Peyer's patch (tissue), 4 donors: ENCODE measurements around the gene MRGPRG. TPM values are rescaled to one million over a fixed set of nuclear protein-coding genes. Genes with fewer than 3 reads are reported as not detected.

Experiments used
- DNase-seq, 3 donors: peaks; one replicate each; pipeline ENCODE4 v3.0.0-alpha.2; 2017 to 2019
- H3K27ac ChIP-seq, 4 donors: fragments of 200-600 bp; sonication (generic); one replicate each; pipeline ENCODE4 v1.5.1; 2016 to 2019
- H3K27me3 ChIP-seq, 2 donors: fragments of 200-600 bp; sonication (generic); one replicate each; pipeline ENCODE4 v1.5.1; 2019
- H3K36me3 ChIP-seq, 3 donors: fragments of 200-600 bp; sonication (generic); one replicate each; pipeline ENCODE4 v1.5.1; 2016 to 2019
- H3K4me1 ChIP-seq, 4 donors: fragments of 200-600 bp; sonication (generic); one replicate each; pipeline ENCODE4 v1.5.1; 2016 to 2019
- H3K4me3 ChIP-seq, 4 donors: fragments of 200-600 bp; sonication (generic); 1 replicate in 3 of 4; 2 replicates in 1 of 4; pipeline ENCODE4 v1.5.1; 2016 to 2019; ENCODE audit warnings: mild to moderate bottlenecking in 1 of 4
- H3K9me3 ChIP-seq, 4 donors: fragments of 200-600 bp; sonication (generic); one replicate each; pipeline ENCODE4 v1.5.1; 2016 to 2019; ENCODE audit warnings: mild to moderate bottlenecking in 1 of 4
- CTCF ChIP-seq, 6 experiments: fragments of 450-650 bp in 4 of 6; fragments of 200-600 bp in 2 of 6; sonication (generic) in 1 of 6; IDR thresholded peaks; one replicate each; pipeline ENCODE4 v1.5.1; 2017 to 2019; ENCODE audit warnings: antibody characterized with exemption in 6 of 6, mild to moderate bottlenecking in 3 of 6, moderate library complexity in 1 of 6
- POLR2A ChIP-seq, 2 donors: fragments of 450-650 bp; IDR thresholded peaks; one replicate each; pipeline ENCODE4 v1.5.1; 2017; ENCODE audit warnings: antibody characterized with exemption in 2 of 2, mild to moderate bottlenecking in 2 of 2, moderate library complexity in 2 of 2
- total RNA-seq, 4 donors: library from RNA; depleted of rRNA; stranded (reverse); fragments of >200 nt; gene quantifications; one replicate each; pipeline ENCODE4 v1.1.0, GENCODE V29; 2016

Gene MRGPRG
- total RNA-seq, 4 donors from 2014 or later, result not detected

- Histone ChIP-seq H3K4me1 (no peaks in the 10 kb centered on the region), H3K27ac (no peak overlapping the region), H3K9me3 (peaks cover 0 to 5% (median 0%) of the 10 kb centered on the region in 4 donors), H3K4me3 (no peak overlapping the region), H3K27me3 (no peaks in the 10 kb centered on the region), H3K36me3 (no peaks in the 10 kb centered on the region)
- no peak for TF ChIP-seq CTCF (IDR thresholded peaks at IDR 0.05)
- TF ChIP-seq POLR2A (IDR thresholded peaks at IDR 0.05), result no peak
- DNase-seq, result no peak
These were observed 40.3 kb downstream of the MRGPRG start for GRCh38 chr11:3178349-3178748.

GRCh38 chr11:3177931-3178330 is 40.7 kb downstream of the MRGPRG start:
- Histone ChIP-seq H3K9me3 (peaks cover 0 to 5% (median 0%) of the 10 kb centered on the region in 4 donors), H3K4me3 (no peak overlapping the region), H3K4me1 (no peaks in the 10 kb centered on the region), H3K36me3 (no peaks in the 10 kb centered on the region), H3K27me3 (no peaks in the 10 kb centered on the region), H3K27ac (no peak overlapping the region)
- TF ChIP-seq CTCF (IDR thresholded peaks at IDR 0.05), result no peak
- no peak for TF ChIP-seq POLR2A (IDR thresholded peaks at IDR 0.05)
- no peak for DNase-seq

GRCh38 chr11:3176487-3176886 is 42.1 kb downstream of the MRGPRG start:
- Histone ChIP-seq H3K27ac (no peak overlapping the region), H3K36me3 (no peaks in the 10 kb centered on the region), H3K27me3 (no peaks in the 10 kb centered on the region), H3K4me3 (no peak overlapping the region), H3K4me1 (no peaks in the 10 kb centered on the region), H3K9me3 (peaks cover 0 to 5% (median 0%) of the 10 kb centered on the region in 4 donors)
- no peak for TF ChIP-seq CTCF (IDR thresholded peaks at IDR 0.05)
- TF ChIP-seq POLR2A (IDR thresholded peaks at IDR 0.05), result no peak
- no peak for DNase-seq

- Histone ChIP-seq H3K27me3 (no peaks in the 10 kb centered on the region), H3K36me3 (no peaks in the 10 kb centered on the region), H3K9me3 (peaks cover 0 to 5% (median 0%) of the 10 kb centered on the region in 4 donors), H3K4me1 (peaks cover 0 to under 1% (median 0%) of the 10 kb centered on the region in 4 donors), H3K4me3 (no peak overlapping the region), H3K27ac (no peak overlapping the region)
- no peak for DNase-seq
- no peak for TF ChIP-seq CTCF (IDR thresholded peaks at IDR 0.05)
- no peak for TF ChIP-seq POLR2A (IDR thresholded peaks at IDR 0.05)
These were observed 43.4 kb downstream of the MRGPRG start for GRCh38 chr11:3175194-3175593.

GRCh38 chr11:3174387-3174786 is 44.2 kb downstream of the MRGPRG start:
- DNase-seq, result no peak
- TF ChIP-seq POLR2A (IDR thresholded peaks at IDR 0.05) (no peak), CTCF (IDR thresholded peaks at IDR 0.05) (no peak)
- Histone ChIP-seq H3K9me3 (peaks cover 0 to 5% (median 0%) of the 10 kb centered on the region in 4 donors), H3K27me3 (no peaks in the 10 kb centered on the region), H3K4me1 (peaks cover 0 to 7% (median 0%) of the 10 kb centered on the region in 4 donors), H3K27ac (no peak overlapping the region), H3K36me3 (no peaks in the 10 kb centered on the region), H3K4me3 (no peak overlapping the region)

GRCh38 chr11:3173795-3174194 is 44.8 kb downstream of the MRGPRG start:
- Histone ChIP-seq H3K9me3 (peaks cover 0 to 5% (median 0%) of the 10 kb centered on the region in 4 donors), H3K27me3 (no peaks in the 10 kb centered on the region), H3K27ac (no peak overlapping the region), H3K36me3 (no peaks in the 10 kb centered on the region), H3K4me1 (peaks cover 0 to 13% (median 0%) of the 10 kb centered on the region in 4 donors), H3K4me3 (no peak overlapping the region)
- DNase-seq, result no peak
- TF ChIP-seq CTCF (IDR thresholded peaks at IDR 0.05) (no peak), POLR2A (IDR thresholded peaks at IDR 0.05) (no peak)
